LoVo (cell line): ENCODE results near the gene DNAH2.

Experiments
- DNase-seq: peaks from one replicate; pipeline ENCODE4 v3.0.0-alpha.2; 2016; ENCODE audit warnings: low spot score

DNAH2 gene

DNA sequence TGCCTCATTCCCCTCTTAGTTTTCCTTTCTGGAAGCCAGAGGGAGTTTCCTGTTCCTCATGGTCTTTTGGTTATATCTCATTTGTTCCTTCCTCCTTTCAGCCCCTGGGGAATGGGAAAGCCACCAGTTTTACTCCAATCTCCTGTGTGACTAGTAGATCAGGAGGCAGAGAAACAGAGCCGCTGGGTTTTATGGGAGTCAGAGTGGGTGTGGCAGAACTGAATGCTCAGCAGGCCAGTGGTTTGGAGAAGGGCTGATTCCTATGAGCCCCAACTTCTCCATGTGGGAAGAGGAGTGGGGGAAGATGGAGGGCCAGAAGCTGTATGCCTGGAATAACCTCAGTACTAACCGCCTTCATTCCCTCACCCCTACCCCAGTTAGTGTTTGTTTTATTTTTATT, 4.1 kb downstream of the DNAH2 start:
- DNase-seq: no peak

DNA sequence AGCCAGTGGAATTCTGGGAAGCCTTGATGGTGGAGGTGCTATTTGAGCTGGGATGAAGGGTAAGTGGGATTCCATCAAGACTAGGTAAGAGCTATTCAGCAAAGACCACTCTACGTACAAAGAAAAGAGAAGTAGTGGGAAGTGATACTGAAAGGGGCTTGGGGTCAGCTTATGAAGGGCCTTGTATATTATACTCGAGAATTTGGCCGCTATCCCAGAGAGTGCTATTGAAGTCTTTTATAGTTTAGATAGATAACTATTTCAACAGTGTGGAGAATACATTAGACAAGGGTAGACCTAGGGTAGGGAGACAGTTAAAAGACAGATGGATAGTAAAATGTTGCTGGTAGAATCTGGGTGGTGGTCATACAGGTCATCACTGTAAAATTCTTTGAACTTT, 10.3 kb downstream of the DNAH2 start:
- no peak for DNase-seq

DNA sequence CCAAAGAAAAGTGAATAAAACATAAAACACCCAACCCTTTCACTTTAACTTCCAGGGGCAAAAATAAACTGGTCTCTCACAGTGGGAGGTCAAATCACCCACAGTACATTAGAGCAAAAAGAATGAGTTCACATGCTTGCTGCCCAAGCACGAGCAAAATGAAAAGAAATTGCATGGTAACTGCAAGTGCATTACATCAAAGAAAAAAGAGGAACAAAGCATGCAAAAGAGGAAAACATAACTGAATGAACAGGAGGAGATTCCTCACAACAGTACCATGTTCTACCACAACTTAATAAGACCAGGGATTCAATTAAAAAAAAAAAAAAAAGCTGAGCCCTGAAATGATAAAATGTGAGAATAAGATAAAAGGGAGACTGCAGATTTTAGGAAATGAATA, 12.3 kb downstream of the DNAH2 start:
- no peak for DNase-seq

DNA sequence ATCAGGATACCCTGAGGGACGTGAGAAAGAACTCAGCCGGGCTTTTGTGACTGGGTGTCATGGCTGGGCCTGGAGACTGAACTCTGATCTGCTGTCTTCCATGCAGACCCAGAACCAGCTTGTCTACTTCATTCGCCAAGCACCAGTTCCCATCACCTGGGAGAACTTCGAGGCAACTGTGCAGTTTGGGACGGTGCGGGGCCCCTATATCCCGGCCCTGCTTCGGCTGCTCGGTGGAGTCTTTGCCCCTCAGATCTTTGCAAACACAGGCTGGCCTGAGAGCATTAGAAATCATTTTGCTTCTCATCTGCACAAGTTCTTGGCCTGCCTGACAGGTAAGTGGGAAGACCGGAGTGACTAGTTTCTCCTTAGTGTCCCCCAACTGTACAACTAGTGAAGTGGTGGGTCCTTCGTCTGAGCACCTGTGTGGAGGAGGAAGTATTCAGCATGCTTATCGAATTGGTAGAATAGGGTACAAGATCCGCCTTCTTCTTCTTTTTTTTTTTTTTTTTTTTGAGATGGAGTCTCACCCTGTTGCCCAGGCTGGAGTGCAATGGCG, 15.5 kb downstream of the DNAH2 start:
- DNase-seq: no peak

DNA sequence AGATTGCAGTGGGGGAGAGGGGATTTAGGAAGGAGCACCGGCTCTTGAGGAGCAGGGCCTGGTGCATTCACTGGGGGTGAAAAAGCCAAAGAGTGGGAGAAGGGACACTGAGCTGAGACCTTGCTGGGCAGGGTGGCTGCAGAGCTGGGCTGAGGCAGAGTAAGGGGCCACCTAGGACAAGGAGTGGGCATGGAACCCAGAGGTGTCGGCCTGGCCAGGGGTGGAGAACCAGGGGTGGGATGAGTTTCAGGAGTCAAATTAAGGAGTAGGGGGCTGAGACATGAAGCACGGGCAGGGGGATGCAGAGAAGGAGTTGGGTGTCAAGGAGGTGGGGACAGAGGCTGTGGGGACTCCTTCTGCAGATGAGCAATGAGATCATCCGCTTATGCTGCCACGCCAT, 20.1 kb downstream of the DNAH2 start:
- DNase-seq: no peak

DNA sequence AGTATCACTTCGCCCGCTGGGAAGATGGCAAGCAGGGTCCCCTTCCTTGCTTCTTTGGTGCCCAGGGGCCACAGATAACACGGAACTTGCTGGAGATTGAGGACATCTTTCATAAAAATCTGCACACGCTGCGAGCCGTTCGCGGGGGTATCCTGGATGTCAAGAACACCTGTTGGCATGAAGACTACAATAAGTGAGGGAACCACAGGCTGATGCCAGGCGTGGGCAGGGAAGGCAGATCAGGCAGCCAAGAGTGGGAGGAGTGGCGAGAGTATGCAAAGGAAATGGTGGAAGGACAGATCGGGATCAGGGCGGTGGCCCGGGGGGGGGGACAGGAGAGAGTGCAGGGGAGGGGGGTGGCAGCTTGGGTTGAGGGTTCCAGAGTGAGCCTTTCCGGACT, 22.2 kb downstream of the DNAH2 start:
- DNase-seq: no peak

DNA sequence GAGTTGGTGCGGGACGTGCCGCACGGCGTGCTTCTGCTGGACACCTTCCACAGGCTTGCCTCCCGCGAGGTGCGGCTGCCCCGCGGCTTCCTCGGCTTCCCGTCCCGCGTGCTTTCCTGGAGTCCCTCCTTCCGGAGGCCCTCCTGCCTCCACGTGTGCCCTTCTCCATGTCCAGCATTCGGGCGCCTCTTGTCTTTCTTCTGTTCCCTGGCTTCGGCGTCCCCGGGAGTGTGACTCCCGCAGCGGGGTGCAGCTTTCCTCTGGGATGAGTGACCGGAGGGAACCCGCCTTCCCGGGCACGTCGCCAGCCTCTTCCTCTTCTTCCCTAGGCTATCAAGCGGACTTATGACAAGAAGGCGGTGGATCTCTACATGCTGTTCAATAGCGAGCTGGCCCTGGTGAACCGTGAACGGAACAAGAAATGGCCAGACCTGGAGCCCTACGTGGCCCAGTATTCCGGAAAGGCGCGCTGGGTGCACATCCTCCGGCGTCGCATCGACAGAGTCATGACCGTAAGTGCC, 23.0 kb downstream of the DNAH2 start:
- DNase-seq: peak; percentile 45

DNA sequence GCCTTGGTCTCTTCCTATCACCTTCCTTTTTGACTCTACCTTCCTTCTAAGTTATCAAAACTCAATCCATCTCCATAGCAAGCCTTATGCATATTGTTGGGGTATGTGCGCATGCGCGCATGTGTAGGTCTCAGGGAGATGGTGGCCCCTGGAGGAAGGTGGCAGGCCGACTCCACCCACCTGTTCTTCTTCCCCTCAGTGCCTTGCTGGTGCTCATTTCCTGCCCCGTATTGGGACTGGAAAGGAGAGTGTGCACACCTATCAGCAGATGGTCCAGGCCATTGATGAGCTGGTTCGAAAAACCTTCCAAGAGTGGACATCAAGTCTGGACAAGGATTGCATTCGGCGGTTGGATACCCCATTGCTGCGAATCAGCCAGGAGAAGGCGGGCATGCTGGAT, 25.2 kb downstream of the DNAH2 start:
- DNase-seq: no peak

DNA sequence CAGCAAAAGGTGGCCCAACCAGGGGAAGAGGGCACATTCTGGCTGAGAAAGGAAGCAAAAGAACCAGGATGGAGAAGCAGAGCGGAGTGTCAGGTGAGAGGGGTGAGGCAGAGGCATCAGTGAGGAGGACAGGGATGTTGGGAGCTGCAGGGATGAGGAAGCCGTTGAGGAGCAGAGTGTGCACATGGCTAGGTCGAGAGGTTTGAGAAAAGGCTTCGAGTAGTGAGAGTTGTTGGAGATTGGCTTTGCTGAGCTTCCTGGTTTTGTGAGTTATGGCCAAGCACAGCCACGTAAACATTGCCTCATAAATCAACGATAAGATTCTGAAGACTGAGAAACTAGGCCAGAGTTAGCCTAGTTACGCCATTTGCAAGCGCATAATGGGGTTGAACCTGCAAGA, 26.9 kb downstream of the DNAH2 start:
- DNase-seq: no peak

DNA sequence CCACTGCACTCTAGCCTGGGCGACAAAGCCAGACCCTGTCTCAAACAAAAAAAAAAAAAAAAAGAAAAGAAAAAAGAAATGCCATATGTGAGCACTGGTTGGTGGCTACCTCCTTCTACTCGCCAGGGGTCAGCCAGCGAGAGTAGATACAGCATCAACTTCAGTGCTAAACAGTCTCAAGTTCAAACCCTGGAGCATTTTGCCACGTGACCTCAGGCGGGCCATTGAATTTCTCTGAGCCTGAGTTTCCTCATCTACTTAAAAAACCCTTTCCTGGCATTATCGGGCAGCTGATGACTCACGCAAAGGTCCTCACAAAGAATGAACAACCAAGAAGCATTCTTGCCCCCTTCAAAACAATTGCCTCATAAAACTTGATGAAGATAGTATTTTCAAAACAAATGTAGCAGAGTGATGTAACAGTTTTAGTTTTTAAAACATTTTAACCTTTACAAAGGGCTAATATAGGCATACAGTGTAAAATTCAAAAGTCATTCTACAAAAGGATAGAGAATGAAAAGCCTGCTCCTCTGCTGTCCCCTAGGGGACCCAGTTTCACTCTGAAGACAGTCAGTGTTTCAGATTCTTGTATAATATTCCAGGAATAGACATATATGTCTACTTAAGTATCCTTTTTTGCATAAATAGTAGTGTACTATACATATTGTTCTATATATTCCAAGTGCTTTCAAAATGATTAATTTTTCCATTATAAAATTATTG, 28.4 kb downstream of the DNAH2 start:
- peak; percentile 52 for DNase-seq

DNA sequence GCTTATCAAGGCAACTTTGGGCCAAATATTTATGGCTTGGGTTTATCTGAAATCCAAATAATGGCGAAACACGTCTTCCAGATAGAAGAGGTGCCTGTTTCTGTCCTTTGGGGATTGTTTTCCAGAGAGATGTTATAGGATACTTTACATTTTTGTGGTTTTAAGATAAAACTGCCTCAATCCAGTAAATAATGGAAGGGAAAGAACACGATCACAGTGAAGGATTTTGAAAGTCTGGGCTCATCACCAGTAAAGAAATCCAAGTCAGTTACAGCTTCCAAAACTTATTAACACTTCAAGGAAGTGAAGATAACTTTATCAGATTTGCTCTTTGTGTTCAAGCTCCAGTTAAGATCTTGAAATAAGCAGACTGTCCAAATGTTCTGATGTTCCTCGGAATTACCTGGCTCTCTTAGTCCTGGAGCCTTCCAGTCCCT, 30.1 kb downstream of the DNAH2 start:
- no peak for DNase-seq

DNA sequence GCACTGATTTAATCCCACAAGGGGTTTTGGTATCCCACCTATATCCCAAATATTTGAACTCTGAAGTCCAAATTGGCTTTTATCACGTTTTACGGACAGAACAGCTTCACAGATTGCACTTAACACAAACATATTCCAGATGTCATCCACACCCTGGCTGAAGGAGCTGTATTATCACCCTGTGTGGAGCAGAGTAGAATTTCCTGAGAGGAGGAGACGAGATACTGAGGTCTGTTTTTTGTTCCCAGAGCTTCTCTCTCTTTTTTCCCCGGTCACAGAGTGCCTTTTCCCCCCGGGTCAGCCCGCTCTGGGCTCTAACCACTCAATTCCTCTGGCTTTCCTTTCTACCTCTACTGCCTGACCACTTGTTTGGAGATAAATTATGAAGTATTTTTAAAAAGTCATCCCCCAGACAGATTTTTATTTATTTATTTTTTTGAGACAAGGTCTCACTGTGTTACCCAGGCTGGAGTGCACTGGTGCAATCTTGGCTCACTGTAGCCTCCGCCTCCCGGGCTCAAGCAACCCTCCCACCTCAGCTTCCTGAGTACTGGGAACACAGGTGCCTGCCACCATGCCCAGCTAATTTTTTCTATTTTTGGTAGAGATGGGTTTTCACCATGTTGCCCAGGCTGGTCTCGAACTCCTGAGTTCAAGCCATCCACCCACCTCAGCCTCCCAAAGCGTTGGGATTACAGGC, 30.7 kb downstream of the DNAH2 start:
- DNase-seq: no peak

DNA sequence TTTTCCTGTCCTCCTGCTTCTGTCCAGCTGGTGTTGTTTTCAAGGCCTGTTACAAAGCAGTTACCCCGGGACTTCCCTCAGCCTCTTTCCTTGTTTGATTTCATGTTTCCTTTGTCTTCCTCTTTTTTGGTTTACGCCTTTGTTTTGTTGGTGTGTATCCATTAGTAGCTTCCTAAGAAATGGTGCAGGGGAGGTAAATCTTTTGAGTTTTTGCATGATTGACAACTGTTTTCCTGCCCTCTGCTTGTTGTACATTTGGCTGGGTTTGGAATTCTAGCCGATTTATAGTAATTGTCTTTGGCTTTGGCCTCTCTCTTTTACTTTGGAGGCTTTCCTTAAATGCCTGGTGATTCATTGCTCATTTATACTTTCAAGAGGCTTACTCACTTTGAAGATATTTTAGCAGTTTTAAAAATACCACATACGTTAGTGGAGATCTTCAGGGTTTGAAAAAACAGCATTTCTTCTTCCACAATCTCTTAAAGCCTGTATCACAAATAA, 32.8 kb downstream of the DNAH2 start:
- DNase-seq: peak; percentile 22

DNA sequence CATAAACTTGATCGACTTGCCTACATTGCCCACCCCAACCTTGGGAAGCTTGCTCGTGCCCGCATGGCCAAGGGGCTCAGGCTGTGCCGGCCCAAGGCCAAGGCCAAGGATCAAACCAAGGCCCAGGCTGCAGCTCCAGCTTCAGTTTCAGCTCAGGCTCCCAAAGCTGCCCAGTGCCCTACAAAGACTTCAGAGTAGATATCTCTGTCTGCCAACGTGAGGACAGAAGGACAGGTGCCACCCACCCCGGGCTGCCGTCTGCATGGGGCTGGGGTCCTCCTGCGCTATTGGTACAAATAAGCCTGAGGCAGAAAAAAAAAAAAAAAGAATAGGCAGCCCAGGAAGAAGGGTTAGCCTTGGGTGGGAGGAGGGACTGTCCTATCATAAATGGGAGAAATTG, 37.1 kb downstream of the DNAH2 start:
- no peak for DNase-seq

DNA sequence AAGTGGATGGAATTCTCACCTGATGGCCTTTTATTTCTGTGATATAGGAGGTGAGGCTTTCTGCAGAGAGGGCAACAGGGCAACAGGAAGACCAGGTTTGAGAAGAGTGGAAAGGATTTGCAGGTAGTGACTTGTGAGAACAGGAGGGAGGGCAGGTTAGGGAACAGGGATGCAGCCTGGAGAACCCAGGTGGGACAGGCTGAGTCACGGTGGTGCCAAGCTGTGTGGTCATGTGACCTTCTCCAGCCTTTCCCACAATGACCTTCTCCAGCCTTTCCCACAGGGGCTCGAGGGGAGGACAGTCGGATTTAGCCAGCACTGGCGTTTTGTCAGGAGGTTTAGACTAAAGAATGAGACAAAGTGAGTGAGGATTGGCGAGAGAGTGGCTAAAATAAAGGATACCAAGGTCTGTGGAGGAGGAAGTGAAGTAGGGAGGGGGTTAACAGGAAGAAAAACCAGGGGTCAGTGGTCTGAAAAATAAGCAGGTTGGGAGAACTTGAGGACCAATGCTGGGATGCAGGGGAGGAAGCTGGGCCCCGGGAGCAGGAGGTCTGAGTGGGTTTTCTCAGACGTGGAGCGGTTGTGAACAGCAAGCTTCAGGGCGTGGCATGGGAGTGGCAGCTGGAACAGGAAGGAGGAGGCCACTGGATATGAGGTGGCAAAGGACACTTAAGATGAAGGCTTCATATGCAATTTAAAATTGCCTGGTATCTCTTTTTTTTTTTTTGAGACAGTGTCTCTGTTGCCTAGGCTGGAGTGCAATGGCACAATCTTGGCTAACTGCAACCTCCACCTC, 37.7 kb downstream of the DNAH2 start:
- peak; percentile 51 for DNase-seq

DNA sequence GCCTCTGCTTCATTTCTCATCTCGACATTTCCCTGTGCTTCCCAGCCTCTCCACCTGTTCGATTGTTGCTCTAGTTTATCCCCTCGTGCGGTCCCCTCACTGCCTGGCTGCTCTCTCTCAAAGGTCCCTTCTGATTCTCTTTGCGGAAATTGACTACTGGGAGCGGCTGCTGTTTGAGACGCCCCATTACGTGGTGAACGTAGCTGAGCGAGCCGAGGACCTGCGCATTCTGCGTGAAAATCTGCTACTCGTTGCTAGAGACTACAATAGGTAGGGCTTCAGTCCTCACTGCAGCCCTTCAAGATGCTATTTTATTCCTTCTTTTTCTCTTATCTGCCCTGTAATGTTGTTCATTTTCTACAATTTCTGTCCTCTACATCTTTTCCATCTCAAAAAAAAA, 39.4 kb downstream of the DNAH2 start:
- no peak for DNase-seq

DNA sequence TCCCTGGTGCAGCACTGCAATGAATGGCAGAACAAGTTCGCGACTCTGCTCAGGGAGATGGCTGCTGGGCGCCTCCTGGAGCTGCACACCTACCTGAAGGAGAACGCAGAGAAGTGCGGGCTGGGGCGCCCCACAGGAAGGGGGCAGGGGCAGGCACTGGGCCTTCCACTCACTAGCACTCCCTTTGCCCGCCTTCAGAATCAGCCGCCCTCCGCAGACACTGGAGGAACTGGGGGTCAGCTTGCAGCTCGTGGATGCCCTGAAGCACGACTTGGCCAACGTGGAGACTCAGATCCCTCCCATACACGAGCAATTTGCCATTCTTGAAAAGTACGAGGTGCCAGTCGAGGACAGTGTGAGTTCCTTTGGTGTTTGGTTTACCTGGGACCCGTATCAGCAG, 46.4 kb downstream of the DNAH2 start:
- no peak for DNase-seq

DNA sequence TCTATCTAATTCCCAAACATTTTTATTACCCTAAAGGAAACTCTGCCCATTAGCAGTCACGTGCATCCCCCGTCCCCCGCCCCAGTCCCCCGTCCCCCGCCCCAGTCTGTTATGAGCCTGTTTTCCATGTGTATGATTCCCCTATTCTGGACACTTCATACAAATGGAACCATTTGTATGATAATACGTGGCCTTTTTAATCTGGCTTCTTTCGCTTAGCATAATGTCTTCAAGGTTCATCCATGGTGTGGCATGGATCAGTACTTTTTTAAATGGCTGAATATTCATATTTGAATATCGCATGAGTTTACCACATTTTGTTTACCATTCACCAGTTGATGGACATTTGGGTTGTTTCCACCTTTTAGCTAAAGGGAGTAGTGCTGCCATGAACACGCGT, 49.5 kb downstream of the DNAH2 start:
- DNase-seq: no peak

DNA sequence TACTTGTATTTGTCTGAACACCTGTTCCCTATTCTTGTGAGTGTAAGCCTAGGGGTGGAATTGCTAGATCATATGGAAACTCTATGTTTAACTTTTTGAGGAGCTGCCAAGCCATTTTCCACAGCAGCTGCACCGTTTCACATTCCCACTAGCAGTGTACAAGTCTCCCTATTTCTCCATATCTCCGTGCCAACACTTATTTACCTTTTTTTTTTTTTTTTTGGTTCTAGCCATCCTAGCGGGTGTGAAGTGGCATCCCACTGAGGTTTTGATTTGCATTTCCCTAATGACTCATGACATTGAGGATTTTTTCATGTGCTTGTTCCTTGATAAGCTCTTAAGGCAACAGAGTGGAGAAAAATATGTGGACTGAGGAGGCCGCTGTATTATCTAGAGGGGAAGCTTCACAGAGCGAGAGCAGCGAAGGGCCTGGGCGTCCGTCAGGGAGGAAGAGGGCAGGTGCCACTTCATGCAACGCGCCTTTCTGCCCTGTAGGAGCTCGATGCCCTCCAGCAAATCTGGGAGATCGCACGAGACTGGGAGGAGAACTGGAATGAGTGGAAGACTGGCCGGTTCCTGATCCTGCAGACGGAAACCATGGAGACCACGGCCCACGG, 50.0 kb downstream of the DNAH2 start:
- DNase-seq: no peak

DNA sequence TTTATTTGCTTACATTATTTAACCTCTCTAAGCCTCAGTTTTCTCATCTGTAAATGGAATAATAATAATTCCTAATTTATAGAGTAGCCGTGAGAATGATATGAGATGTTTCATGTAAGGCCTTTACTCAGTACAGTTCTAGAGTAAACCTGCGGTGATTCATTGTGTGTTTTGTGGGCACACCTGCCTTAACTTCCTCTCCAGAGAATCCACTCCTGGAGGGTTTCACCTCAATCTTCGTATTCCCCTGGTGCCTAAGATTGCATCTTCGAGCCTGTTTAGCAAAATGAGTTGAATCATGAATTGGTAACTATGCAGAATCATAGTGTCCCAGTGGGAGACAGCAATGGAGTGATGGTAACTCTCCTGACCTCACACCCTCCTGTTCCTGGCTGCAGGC, 52.3 kb downstream of the DNAH2 start:
- DNase-seq: no peak

DNA sequence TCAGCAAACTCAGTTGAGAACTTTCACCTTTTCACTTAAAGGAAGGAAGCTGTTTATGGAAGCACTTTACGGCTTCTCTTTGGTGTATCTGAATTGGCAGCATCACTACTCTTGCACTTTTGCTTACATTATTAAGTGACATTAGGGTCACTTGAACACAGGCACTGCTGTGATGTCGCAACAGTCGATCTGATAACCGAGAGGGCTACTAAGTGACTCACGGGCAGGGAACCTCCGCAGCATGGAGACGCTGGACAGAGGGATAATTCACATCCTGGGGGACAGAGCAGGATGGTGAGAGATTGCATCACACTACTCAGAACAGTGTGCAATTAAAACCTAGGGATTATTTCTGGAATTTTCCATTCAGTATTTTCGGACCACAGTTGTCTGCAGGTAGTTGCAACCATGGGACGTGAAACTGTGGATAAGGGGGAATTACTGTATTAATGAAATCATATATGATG, 56.5 kb downstream of the DNAH2 start:
- peak; percentile 5 for DNase-seq

DNA sequence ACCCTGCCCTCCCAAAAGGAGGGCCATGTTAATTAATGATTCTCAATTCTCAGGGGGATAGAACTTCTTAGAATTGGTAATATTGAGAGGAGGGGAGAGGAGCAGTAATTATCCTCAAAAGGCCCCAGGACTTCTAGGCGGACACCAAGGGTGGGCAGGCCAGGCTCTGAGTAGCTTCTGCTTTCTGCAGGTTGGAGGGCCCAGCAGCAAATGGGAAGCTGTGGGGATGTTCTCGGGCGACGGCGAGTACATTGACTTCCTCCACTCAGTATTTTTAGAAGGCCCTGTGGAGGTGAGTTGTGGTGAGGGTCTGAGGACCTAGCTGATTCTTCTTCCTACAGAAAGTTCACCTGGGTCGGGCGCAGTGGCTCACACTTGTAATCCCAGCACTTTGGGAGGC, 57.5 kb downstream of the DNAH2 start:
- DNase-seq: no peak
